Esophagus squamous epithelium (tissue), 4 donors: Measurements from ENCODE around the gene CCDC71.

Source experiments
- CTCF ChIP-seq, 6 experiments: fragments of 450-650 bp in 4 of 6; fragments of 200-600 bp in 2 of 6; sonication (generic) in 2 of 6; IDR thresholded peaks; one replicate each; pipeline ENCODE4 v1.5.1; 2016 to 2019; ENCODE audit warnings: antibody characterized with exemption in 6 of 6, mild to moderate bottlenecking in 4 of 6, moderate library complexity in 4 of 6
- POLR2A ChIP-seq, 4 donors: fragments of 450-650 bp; IDR thresholded peaks; one replicate each; pipeline ENCODE4 v1.6.1; 2017; ENCODE audit warnings: antibody characterized with exemption in 4 of 4, mild to moderate bottlenecking in 4 of 4, moderate library complexity in 3 of 4

GRCh38 chr3:49158103-49158709, 7.9 kb downstream of the CCDC71 start:
- TF ChIP-seq CTCF (IDR thresholded peaks at IDR 0.05): peak in 5 of 6 experiments; percentile 23 to 67 (median 50)
- TF ChIP-seq POLR2A (IDR thresholded peaks at IDR 0.05): no peak
